HEK293 (cell line): ENCODE measurements around the gene KCNJ15.

Source experiments
- HIC1 ChIP-seq: fragments of 450-650 bp; formaldehyde crosslinking; IDR thresholded peaks from 2 replicates; pipeline ENCODE4 v1.5.1; 2016; ENCODE audit warnings: missing biosample characterization, missing genetic modification characterization
- KLF17 ChIP-seq: fragments of 450-650 bp; formaldehyde crosslinking; IDR thresholded peaks from 2 replicates; pipeline ENCODE4 v1.5.1; 2016; ENCODE audit warnings: missing biosample characterization, missing genetic modification characterization
- KLF7 ChIP-seq: fragments of 450-650 bp; formaldehyde crosslinking; IDR thresholded peaks from 2 replicates; pipeline ENCODE4 v1.5.1; 2016; ENCODE audit warnings: missing biosample characterization, missing genetic modification characterization, borderline replicate concordance
- PRDM1 ChIP-seq: fragments of 450-650 bp; formaldehyde crosslinking; IDR thresholded peaks from 2 replicates; pipeline ENCODE4; 2016; ENCODE audit warnings: missing biosample characterization, missing genetic modification characterization
- REPIN1 ChIP-seq: fragments of 450-650 bp; formaldehyde crosslinking; IDR thresholded peaks from 2 replicates; pipeline ENCODE4 v1.5.1; 2017; ENCODE audit warnings: missing biosample characterization, missing genetic modification characterization, low read depth
- SALL2 ChIP-seq: fragments of 450-650 bp; formaldehyde crosslinking; IDR thresholded peaks from 2 replicates; pipeline ENCODE4 v1.5.0; 2017; ENCODE audit warnings: missing biosample characterization, mild to moderate bottlenecking, missing genetic modification characterization, borderline replicate concordance
- SETDB1 ChIP-seq: IDR thresholded peaks from one replicate; pipeline ENCODE4 v1.6.1; 2017; ENCODE audit warnings: mild to moderate bottlenecking, low read length, moderate library complexity, mixed read lengths; ENCODE audit not compliant: insufficient read length
- ZBTB48 ChIP-seq: fragments of 450-650 bp; formaldehyde crosslinking; IDR thresholded peaks from 2 replicates; pipeline ENCODE4 v1.5.1; 2016; ENCODE audit warnings: missing biosample characterization, missing genetic modification characterization
- ZBTB7A ChIP-seq: fragments of 450-650 bp; formaldehyde crosslinking; IDR thresholded peaks from 2 replicates; pipeline ENCODE4 v1.5.1; 2016; ENCODE audit warnings: low read depth, missing biosample characterization, missing genetic modification characterization
- ZEB2 ChIP-seq: fragments of 450-650 bp; formaldehyde crosslinking; IDR thresholded peaks from 2 replicates; pipeline ENCODE4 v1.5.1; 2016; ENCODE audit warnings: missing biosample characterization, missing genetic modification characterization
- ZFP3 ChIP-seq: fragments of 450-650 bp; formaldehyde crosslinking; IDR thresholded peaks from 2 replicates; pipeline ENCODE4 v1.5.1; 2016; ENCODE audit warnings: low read depth, missing biosample characterization, missing genetic modification characterization
- ZNF133 ChIP-seq: fragments of 450-650 bp; formaldehyde crosslinking; IDR thresholded peaks from 2 replicates; pipeline ENCODE4 v1.5.1; 2016; ENCODE audit warnings: missing biosample characterization, missing genetic modification characterization
- ZNF140 ChIP-seq: fragments of 450-650 bp; formaldehyde crosslinking; IDR thresholded peaks from 2 replicates; pipeline ENCODE4 v1.5.1; 2016; ENCODE audit warnings: missing biosample characterization, missing genetic modification characterization
- ZNF211 ChIP-seq: fragments of 450-650 bp; formaldehyde crosslinking; IDR thresholded peaks from 2 replicates; pipeline ENCODE4 v1.5.1; 2016; ENCODE audit warnings: low read depth, missing biosample characterization, missing genetic modification characterization
- ZNF214 ChIP-seq: fragments of 450-650 bp; formaldehyde crosslinking; IDR thresholded peaks from 2 replicates; pipeline ENCODE4 v1.5.1; 2017; ENCODE audit warnings: missing biosample characterization, mild to moderate bottlenecking, missing genetic modification characterization, borderline replicate concordance
- ZNF248 ChIP-seq: fragments of 450-650 bp; formaldehyde crosslinking; IDR thresholded peaks from 2 replicates; pipeline ENCODE4 v1.5.1; 2017; ENCODE audit warnings: missing biosample characterization, missing genetic modification characterization
- ZNF311 ChIP-seq: fragments of 450-650 bp; formaldehyde crosslinking; IDR thresholded peaks from 2 replicates; pipeline ENCODE4 v1.5.1; 2017; ENCODE audit warnings: missing biosample characterization, missing genetic modification characterization, borderline replicate concordance
- ZNF350 ChIP-seq: fragments of 450-650 bp; formaldehyde crosslinking; IDR thresholded peaks from 2 replicates; pipeline ENCODE4 v1.5.0; 2017; ENCODE audit warnings: missing biosample characterization, mild to moderate bottlenecking, missing genetic modification characterization
- ZNF354C ChIP-seq: fragments of 450-650 bp; formaldehyde crosslinking; IDR thresholded peaks from 2 replicates; pipeline ENCODE4 v1.5.1; 2016; ENCODE audit warnings: missing biosample characterization, missing genetic modification characterization, low read depth, borderline replicate concordance
- ZNF416 ChIP-seq: fragments of 450-650 bp; formaldehyde crosslinking; IDR thresholded peaks from 2 replicates; pipeline ENCODE4 v1.5.1; 2016; ENCODE audit warnings: missing biosample characterization, missing genetic modification characterization
- ZNF548 ChIP-seq: fragments of 450-650 bp; formaldehyde crosslinking; IDR thresholded peaks from 2 replicates; pipeline ENCODE4 v1.5.1; 2016; ENCODE audit warnings: missing biosample characterization, missing genetic modification characterization
- ZNF549 ChIP-seq: fragments of 450-650 bp; IDR thresholded peaks from 2 replicates; pipeline ENCODE4 v1.5.1; 2018; ENCODE audit warnings: missing biosample characterization, missing genetic modification characterization, mild to moderate bottlenecking, inconsistent platforms, moderate library complexity
- ZNF654 ChIP-seq: fragments of 450-650 bp; formaldehyde crosslinking; IDR thresholded peaks from 2 replicates; pipeline ENCODE4 v1.5.1; 2016; ENCODE audit warnings: low read depth, missing biosample characterization, missing genetic modification characterization
- ZNF658 ChIP-seq: fragments of 450-650 bp; formaldehyde crosslinking; IDR thresholded peaks from 2 replicates; pipeline ENCODE4; 2016; ENCODE audit warnings: missing biosample characterization, missing genetic modification characterization
- ZNF791 ChIP-seq: fragments of 450-650 bp; formaldehyde crosslinking; IDR thresholded peaks from 2 replicates; pipeline ENCODE4 v1.5.1; 2016; ENCODE audit warnings: missing biosample characterization, missing genetic modification characterization
- ZNF792 ChIP-seq: fragments of 450-650 bp; formaldehyde crosslinking; IDR thresholded peaks from 2 replicates; pipeline ENCODE4 v1.5.1; 2016; ENCODE audit warnings: missing biosample characterization, missing genetic modification characterization
- ZSCAN5A ChIP-seq: fragments of 450-650 bp; formaldehyde crosslinking; IDR thresholded peaks from 2 replicates; pipeline ENCODE4 v1.5.1; 2016; ENCODE audit warnings: missing biosample characterization, missing genetic modification characterization
- TF ChIP-seq, protein P1 (sequence below): fragments of 450-650 bp; formaldehyde crosslinking; IDR thresholded peaks from 2 replicates; pipeline ENCODE4 v1.5.1; 2016; ENCODE audit warnings: missing biosample characterization, missing genetic modification characterization
- TF ChIP-seq, protein P2 (sequence below): fragments of 450-650 bp; formaldehyde crosslinking; IDR thresholded peaks from 2 replicates; pipeline ENCODE4 v1.5.1; 2016; ENCODE audit warnings: missing biosample characterization, missing genetic modification characterization, borderline replicate concordance

Gene KCNJ15

GRCh38 chr21:38323721-38324531 lies 67.1 kb downstream of the KCNJ15 start (continued):
- TF ChIP-seq, protein P1, sequence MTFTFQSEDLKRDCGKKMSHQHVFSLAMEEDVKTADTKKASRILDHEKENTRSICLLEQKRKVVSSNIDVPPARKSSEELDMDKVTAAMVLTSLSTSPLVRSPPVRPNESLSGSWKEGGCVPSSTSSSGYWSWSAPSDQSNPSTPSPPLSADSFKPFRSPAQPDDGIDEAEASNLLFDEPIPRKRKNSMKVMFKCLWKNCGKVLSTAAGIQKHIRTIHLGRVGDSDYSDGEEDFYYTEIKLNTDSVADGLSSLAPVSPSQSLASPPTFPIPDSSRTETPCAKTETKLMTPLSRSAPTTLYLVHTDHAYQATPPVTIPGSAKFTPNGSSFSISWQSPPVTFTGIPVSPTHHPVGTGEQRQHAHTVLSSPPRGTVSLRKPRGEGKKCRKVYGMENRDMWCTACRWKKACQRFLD (tag by site-specific recombination) = no peak
- TF ChIP-seq ZNF211 (no peak), ZNF792 (no peak), ZBTB48 (tag by site-specific recombination) (peak; percentile 88), KLF7 (tag by site-specific recombination) (no peak), ZNF214 (tag by site-specific recombination) (no peak), ZEB2 (0 out of 2 replicates have a peak, but pooled peaks have one; percentile 28), HIC1 (tag by site-specific recombination) (no peak), ZNF791 (tag by site-specific recombination) (no peak), REPIN1 (no peak), SETDB1 (peak; percentile 70), ZNF350 (tag by site-specific recombination) (0 out of 2 replicates have a peak, but pooled peaks have one; percentile 24), ZNF416 (tag by site-specific recombination) (no peak), ZBTB7A (no peak), KLF17 (tag by site-specific recombination) (no peak), ZNF548 (tag by site-specific recombination) (no peak), ZNF658 (no peak), ZNF140 (tag by site-specific recombination) (no peak), ZFP3 (peak; percentile 58), ZNF248 (tag by site-specific recombination) (no peak), PRDM1 (tag by site-specific recombination) (no peak), ZNF133 (tag by site-specific recombination) (no peak), ZNF354C (tag by site-specific recombination) (no peak), ZNF654 (tag by site-specific recombination) (no peak), SALL2 (no peak), ZSCAN5A (tag by site-specific recombination) (no peak), ZNF311 (tag by site-specific recombination) (no peak), ZNF549 (peak; percentile 57)
- TF ChIP-seq, protein P2, sequence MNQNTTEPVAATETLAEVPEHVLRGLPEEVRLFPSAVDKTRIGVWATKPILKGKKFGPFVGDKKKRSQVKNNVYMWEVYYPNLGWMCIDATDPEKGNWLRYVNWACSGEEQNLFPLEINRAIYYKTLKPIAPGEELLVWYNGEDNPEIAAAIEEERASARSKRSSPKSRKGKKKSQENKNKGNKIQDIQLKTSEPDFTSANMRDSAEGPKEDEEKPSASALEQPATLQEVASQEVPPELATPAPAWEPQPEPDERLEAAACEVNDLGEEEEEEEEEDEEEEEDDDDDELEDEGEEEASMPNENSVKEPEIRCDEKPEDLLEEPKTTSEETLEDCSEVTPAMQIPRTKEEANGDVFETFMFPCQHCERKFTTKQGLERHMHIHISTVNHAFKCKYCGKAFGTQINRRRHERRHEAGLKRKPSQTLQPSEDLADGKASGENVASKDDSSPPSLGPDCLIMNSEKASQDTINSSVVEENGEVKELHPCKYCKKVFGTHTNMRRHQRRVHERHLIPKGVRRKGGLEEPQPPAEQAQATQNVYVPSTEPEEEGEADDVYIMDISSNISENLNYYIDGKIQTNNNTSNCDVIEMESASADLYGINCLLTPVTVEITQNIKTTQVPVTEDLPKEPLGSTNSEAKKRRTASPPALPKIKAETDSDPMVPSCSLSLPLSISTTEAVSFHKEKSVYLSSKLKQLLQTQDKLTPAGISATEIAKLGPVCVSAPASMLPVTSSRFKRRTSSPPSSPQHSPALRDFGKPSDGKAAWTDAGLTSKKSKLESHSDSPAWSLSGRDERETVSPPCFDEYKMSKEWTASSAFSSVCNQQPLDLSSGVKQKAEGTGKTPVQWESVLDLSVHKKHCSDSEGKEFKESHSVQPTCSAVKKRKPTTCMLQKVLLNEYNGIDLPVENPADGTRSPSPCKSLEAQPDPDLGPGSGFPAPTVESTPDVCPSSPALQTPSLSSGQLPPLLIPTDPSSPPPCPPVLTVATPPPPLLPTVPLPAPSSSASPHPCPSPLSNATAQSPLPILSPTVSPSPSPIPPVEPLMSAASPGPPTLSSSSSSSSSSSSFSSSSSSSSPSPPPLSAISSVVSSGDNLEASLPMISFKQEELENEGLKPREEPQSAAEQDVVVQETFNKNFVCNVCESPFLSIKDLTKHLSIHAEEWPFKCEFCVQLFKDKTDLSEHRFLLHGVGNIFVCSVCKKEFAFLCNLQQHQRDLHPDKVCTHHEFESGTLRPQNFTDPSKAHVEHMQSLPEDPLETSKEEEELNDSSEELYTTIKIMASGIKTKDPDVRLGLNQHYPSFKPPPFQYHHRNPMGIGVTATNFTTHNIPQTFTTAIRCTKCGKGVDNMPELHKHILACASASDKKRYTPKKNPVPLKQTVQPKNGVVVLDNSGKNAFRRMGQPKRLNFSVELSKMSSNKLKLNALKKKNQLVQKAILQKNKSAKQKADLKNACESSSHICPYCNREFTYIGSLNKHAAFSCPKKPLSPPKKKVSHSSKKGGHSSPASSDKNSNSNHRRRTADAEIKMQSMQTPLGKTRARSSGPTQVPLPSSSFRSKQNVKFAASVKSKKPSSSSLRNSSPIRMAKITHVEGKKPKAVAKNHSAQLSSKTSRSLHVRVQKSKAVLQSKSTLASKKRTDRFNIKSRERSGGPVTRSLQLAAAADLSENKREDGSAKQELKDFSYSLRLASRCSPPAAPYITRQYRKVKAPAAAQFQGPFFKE (tag by site-specific recombination) = no peak
